Mucosa of descending colon (tissue), 3 donors: ENCODE data around the gene GAK. TPM values are rescaled to one million over a fixed set of nuclear protein-coding genes. Genes with fewer than 3 reads are reported as not detected.
A peak's percentile ranks its signal among the peaks of the same experiment; 100 is the strongest.

Experiments
- ATAC-seq: fragments of 200-7000 bp; cut with Tn5 transposase; one replicate; pipeline ENCODE4 v1.9.1; 2020; ENCODE audit warnings: mild to moderate bottlenecking, moderate library complexity
- DNase-seq, 3 donors: peaks; one replicate each; pipeline ENCODE4 v3.0.0-alpha.2; 2020
- H3K36me3 ChIP-seq: fragments of 200-600 bp; one replicate; pipeline ENCODE4 v1.8.0; 2021; ENCODE audit warnings: low read depth, mild to moderate bottlenecking
- H3K4me1 ChIP-seq: fragments of 200-600 bp; one replicate; pipeline ENCODE4 v1.8.0; 2021; ENCODE audit warnings: low read depth, mild to moderate bottlenecking
- H3K4me3 ChIP-seq: fragments of 200-600 bp; one replicate; pipeline ENCODE4 v1.8.0; 2021; ENCODE audit warnings: mild to moderate bottlenecking
- H3K9me3 ChIP-seq: fragments of 200-600 bp; one replicate; pipeline ENCODE4 v1.8.0; 2021; ENCODE audit warnings: mild to moderate bottlenecking
- CTCF ChIP-seq: fragments of 200-600 bp; IDR thresholded peaks from one replicate; pipeline ENCODE4 v1.8.0; 2022; ENCODE audit warnings: antibody characterized with exemption, mild to moderate bottlenecking
- intact Hi-C, 2 donors: fragments of 100-400 bp; cut with DNase I in 1 of 2; cut with micrococcal nuclease in 1 of 2; formaldehyde crosslinking; loops; one replicate each; pipeline versions ENCODE4 v1.11.0 to v1.11.1; 2022; cut with DNase I, micrococcal nuclease
- total RNA-seq, 3 donors: library from RNA; stranded (reverse); fragmentation: NEBNext Ultra II Directional in 2 of 3; extraction: Animal tissue kit (Norgen Biotek cat#: 25700) in 2 of 3; gene quantifications; one replicate each; pipeline versions ENCODE4 v1.2.1 to v1.2.4, GENCODE V29; 2021 to 2023
- donor health status: DM: no; HTN: no; CAD: no; lungs with moderate emphysema.
- donor health status: DM: no; HTN: no; CAD: no.
- donor health status: DM: no; HTN: yes; CAD: no.

Gene GAK
- total RNA-seq, 3 donors from 2014 or later = 155 to 259 (median 244) TPM

- no peak for TF ChIP-seq CTCF
- peaks cover 31% of the 10 kb centered on the region for H3K4me1 ChIP-seq
- no peaks in the 10 kb centered on the region for H3K9me3 ChIP-seq
- intact Hi-C loops = no loop called here
- H3K36me3 ChIP-seq = no peaks in the 10 kb centered on the region
- no peak for ATAC-seq
- H3K4me3 ChIP-seq = no peak overlapping the region
- DNase-seq = no peak
Measured at GRCh38 chr4:968621-969394, 36.7 kb upstream of the GAK start.

- Histone ChIP-seq H3K4me1 (peaks cover 31% of the 10 kb centered on the region), H3K4me3 (no peak overlapping the region), H3K36me3 (no peaks in the 10 kb centered on the region), H3K9me3 (no peaks in the 10 kb centered on the region)
- no peak for DNase-seq
- no peak for TF ChIP-seq CTCF
- intact Hi-C loops = no loop called here
- no peak for ATAC-seq
Measured at GRCh38 chr4:968221-968620, 36.1 kb upstream of the GAK start.

GRCh38 chr4:967113-968104 lies 35.3 kb upstream of the GAK start:
- DNase-seq (no peak), ATAC-seq (no peak)
- TF ChIP-seq CTCF = no peak
- intact Hi-C loops = no loop called here
- Histone ChIP-seq H3K9me3 (no peaks in the 10 kb centered on the region), H3K36me3 (no peaks in the 10 kb centered on the region), H3K4me3 (no peak overlapping the region), H3K4me1 (peaks cover 32% of the 10 kb centered on the region)

GRCh38 chr4:966266-967112 lies 34.4 kb upstream of the GAK start:
- TF ChIP-seq CTCF = no peak

GRCh38 chr4:965766-966134 lies 33.6 kb upstream of the GAK start:
- no peaks in the 10 kb centered on the region for H3K9me3 ChIP-seq
- intact Hi-C loops = no loop called here
- DNase-seq (no peak), ATAC-seq (no peak)
- H3K4me1 ChIP-seq = peaks cover 17% of the 10 kb centered on the region
- no peaks in the 10 kb centered on the region for H3K36me3 ChIP-seq
- H3K4me3 ChIP-seq = no peak overlapping the region
- no peak for TF ChIP-seq CTCF

More at GRCh38 chr4:966266-967112, 34.4 kb upstream of the GAK start:
- no peak overlapping the region for H3K4me3 ChIP-seq
- no peaks in the 10 kb centered on the region for H3K36me3 ChIP-seq
- H3K9me3 ChIP-seq = no peaks in the 10 kb centered on the region
- DNase-seq (peak in 1 of 3 donors; percentile 32), ATAC-seq (no peak)
- intact Hi-C loops = no loop called here
- H3K4me1 ChIP-seq = peaks cover 23% of the 10 kb centered on the region
